GM12873 (cell line): ENCODE results near the gene ST3GAL4.

Source experiments
- TF ChIP-seq, protein P1 (sequence below): IDR thresholded peaks from 2 replicates; pipeline ENCODE4 v1.5.1; 2012; ENCODE audit warnings: low read depth, mild to moderate bottlenecking, moderate library complexity, low read length, control low read depth; ENCODE audit not compliant: insufficient read depth; ENCODE audit errors: missing control alignments

The ST3GAL4 gene

DNA sequence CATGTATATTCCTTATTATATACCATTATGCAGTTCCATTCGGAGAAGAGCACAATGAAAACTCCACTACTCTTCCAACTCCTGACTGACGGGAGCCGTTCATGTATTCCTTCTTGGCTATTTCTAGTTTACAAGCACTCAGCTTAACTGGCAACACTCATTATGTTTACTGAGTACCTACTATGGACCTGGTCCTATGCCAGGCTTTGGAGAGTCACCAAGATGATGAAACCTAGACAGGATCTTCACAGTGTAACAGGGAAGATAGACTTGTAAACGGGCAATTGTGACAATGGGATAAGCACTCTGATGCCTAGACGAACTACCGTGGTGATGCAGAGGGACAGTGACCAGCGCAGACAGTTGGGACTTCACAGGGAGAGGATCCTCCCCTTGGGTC, 22.3 kb upstream of the ST3GAL4 start:
- TF ChIP-seq, protein P1, sequence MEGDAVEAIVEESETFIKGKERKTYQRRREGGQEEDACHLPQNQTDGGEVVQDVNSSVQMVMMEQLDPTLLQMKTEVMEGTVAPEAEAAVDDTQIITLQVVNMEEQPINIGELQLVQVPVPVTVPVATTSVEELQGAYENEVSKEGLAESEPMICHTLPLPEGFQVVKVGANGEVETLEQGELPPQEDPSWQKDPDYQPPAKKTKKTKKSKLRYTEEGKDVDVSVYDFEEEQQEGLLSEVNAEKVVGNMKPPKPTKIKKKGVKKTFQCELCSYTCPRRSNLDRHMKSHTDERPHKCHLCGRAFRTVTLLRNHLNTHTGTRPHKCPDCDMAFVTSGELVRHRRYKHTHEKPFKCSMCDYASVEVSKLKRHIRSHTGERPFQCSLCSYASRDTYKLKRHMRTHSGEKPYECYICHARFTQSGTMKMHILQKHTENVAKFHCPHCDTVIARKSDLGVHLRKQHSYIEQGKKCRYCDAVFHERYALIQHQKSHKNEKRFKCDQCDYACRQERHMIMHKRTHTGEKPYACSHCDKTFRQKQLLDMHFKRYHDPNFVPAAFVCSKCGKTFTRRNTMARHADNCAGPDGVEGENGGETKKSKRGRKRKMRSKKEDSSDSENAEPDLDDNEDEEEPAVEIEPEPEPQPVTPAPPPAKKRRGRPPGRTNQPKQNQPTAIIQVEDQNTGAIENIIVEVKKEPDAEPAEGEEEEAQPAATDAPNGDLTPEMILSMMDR: no peak

DNA sequence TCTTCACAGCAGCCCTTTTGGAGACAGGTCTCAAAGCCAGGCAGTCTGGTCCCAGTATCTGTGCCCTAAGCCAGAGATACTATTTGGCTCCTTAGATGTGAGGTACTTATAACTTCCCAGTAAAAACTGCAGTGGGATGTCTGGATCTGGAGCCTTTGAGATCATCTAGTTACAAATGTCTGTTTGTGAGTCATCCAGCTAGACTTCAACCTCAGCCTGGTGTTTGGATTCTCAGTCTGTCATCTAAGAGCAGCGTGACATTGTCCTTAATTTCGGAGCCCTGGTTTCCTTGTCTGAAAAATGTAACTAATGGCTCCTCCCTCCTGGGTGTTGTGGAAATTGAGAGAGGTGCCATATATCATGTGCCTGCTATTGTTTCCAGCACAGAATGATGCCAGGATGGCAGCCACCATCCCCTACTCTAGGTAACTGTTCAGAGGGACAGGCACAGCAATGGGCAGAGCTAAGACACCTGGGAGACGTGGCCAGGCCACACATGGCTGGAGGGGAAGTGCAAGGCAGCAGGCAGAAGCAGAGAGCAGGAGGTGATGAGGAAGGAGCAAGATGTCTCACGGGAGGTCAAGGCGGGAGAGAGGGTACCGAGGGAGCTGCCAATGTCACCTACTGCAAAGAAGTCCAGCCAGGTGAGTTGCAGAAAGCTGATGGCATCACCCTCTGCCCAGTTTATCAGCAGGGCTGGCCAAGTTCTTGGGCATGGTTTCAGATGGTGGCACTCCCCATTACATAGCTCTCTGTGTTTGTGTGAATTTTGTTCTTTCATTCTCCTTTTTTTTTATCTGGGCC, 20.6 kb upstream of the ST3GAL4 start:
- TF ChIP-seq, protein P1: no peak

DNA sequence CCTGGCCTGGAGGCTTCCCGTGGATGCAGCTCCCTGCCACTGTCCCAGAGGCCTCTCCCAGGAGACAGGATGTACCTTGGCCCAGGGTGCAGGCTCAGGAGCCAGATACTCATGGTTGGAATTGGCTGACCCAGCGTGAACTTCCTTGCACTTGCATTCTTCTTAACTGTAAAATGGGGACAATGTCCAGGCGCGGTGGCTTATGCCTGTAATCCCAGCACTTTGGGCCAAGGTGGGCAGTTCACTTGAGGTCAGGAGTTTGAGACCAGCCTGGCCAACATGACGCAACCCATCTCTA, 20.1 kb upstream of the ST3GAL4 start:
- TF ChIP-seq, protein P1: no peak

DNA sequence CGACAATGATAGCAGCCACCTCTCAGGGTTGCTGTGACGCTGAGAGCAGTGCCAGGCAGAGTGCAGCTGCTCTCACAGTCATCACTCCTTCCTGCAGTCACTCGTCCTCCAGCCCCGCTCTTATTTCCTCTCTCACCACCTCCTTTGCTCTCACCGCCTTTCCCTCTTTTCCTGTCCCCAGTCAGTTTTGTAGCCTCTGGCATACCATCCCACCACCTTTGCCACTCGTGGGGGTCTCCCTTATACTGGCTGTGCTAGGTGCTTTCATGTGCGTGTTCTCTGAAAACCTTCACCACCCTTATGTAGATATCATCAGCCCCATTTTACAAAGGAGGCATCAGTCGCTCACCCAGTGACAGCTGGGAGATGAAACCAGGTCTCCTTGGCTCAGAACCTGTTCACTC, 19.3 kb upstream of the ST3GAL4 start:
- TF ChIP-seq, protein P1: no peak

DNA sequence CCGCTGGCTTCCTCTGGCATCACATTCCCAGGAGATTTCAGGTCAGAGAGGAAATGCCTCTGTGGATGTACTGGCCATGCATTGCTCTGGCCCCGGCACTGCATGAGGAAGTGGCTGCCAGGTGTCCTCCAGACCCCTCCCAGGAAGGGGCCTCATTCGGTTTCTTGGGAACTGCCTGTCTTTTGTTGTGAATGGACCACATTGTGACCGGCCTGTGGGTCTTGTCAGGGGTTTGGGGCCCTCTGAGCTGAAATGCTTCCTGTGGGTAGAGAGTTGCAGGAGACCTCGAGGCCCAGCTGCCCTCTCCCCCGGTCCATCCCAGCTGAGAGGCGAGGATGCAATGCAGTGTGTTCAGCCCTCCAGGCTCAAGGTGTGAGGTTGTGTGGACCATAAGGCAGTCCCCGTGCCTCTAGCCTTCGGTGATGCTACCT, 18.8 kb upstream of the ST3GAL4 start:
- TF ChIP-seq, protein P1: no peak

DNA sequence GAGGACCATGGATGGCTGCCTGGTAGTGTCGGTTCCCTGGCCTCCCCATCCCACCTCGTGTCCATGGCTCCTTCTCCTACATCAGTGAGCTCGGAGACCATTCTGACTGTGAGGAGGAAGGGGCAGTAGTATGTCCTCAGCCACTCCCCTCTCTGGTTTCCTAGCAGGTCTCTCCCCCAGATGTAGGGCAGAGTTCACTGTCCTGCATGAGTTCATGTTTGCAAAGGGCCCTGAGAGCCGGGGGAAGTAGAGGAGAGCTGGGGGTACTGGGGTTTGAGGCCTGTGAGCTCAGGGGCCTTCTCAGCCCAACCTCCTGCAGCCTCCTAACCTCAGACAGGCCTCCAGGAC, 18.4 kb upstream of the ST3GAL4 start:
- TF ChIP-seq, protein P1: no peak

DNA sequence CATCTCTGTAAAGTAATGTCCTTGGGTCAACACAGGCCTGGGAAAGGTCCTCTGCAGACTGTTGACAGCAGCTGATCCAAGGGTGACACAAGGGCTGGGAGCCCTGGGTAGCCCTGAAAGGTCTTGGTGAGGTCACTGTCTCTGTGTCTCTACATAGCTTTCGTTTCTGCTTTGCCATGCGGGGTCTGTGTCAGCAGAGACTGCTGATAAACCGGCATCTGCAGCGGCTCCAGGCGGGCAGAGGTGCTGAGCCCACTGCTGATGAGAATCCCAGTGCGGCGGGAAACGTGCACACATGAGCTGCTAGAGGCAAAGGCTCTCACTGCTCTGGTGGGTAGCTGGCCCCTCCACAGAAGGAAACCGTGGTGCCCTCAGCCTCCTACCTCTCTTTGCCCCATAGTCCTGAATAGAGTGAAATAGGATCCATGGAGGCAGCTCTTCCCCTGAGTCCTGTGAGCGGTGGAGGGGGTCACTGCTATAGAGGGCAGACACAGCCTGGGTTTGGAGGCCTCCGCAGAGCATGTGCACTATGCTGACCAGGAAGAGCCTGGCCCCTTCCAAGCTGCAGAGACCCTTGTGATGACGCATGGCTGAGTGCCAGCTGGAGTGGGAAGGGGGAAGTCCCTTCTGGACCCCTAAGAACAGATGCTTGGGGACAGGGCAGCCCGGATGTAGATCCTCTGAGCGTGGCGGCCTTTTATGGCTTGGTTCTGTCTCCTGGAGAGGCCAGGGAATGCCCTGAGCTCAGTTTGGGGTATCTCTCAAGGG, 17.8 kb upstream of the ST3GAL4 start:
- TF ChIP-seq, protein P1: no peak
